ENCODE data around the gene ABAT. TPM values are rescaled to one million over a fixed set of nuclear protein-coding genes. Genes with fewer than 3 reads are reported as not detected.

Gene ABAT
- 100 to 1,000 TPM; 160 to 378 (median 305) TPM for total RNA-seq
- long read RNA-seq, full-length matches to known transcripts = 20 of 61 reads
- long read RNA-seq, partial matches to known transcripts = 5 of 61 reads
- long read RNA-seq, other reads (novel, unspliced or antisense) = 36 of 61 reads

- Histone ChIP-seq H3K36me3 (no peaks in the 10 kb centered on the region), H3K27ac (peak within 1 kb of the TSS; percentile 38 to 81 (median 49)), H3K27me3 (no peaks in the 10 kb centered on the region), H3K4me3 (peak within 1 kb of the TSS; percentile 77 to 94 (median 83)), H3K4me1 (peaks cover 0 to 30% (median 12%) of the 10 kb centered on the region in 4 donors), H3K9me3 (no peaks in the 10 kb centered on the region)
- DNase-seq (peak; percentile 95 to 96 (median 96)), ATAC-seq (peak; percentile 92 to 99 (median 98))
- WGBS (ENCODE audit: insufficient coverage, low coverage, low lambda C conversion rate, missing lambda C conversion rate) = 2% methylated on average over 5 of the region's 49 CpGs
- TF ChIP-seq CTCF (IDR thresholded peaks at IDR 0.05) (no peak), POLR2A (IDR thresholded peaks at IDR 0.05) (peak; percentile 86)
- intact Hi-C loops (cut with DNase I) = loop anchor here in 1 of 2 donors (10.0 kb wide), 1 partner anchor 50 kb away; no protein-coding TSS in a partner anchor
Measured at GRCh38 chr16:8674413-8675022, at the start of gene ABAT. Gene ABAT, plus strand, starts transcription at chr16:8674617. Its CDS starts 61,123 bp downstream, at chr16:8735740.

- Histone ChIP-seq H3K9me3 (no peaks in the 10 kb centered on the region), H3K27me3 (no peaks in the 10 kb centered on the region), H3K4me1 (peaks cover 0 to 6% (median 0%) of the 10 kb centered on the region in 4 donors), H3K4me3 (no peak overlapping the region), H3K27ac (no peak overlapping the region), H3K36me3 (peaks cover 0 to 52% (median 15%) of the 10 kb centered on the region in 4 donors)
- no peak for ATAC-seq
- intact Hi-C loops (cut with DNase I) = no loop called here
- no peak for DNase-seq
- 100% methylated on average over 3 of the region's 10 CpGs for WGBS (ENCODE audit: insufficient coverage, low coverage, low lambda C conversion rate, missing lambda C conversion rate)
- TF ChIP-seq POLR2A (IDR thresholded peaks at IDR 0.05) = no peak
- TF ChIP-seq CTCF (IDR thresholded peaks at IDR 0.05) = no peak
Measured at GRCh38 chr16:8625491-8626087, 48.8 kb upstream of the ABAT start.

GRCh38 chr16:8626946-8627345 is 47.5 kb upstream of the ABAT start:
- H3K27ac ChIP-seq = no peak overlapping the region
- H3K9me3 ChIP-seq = no peaks in the 10 kb centered on the region
- H3K27me3 ChIP-seq = no peaks in the 10 kb centered on the region
- no peak overlapping the region for H3K4me3 ChIP-seq
- TF ChIP-seq CTCF (IDR thresholded peaks at IDR 0.05) (no peak), POLR2A (IDR thresholded peaks at IDR 0.05) (no peak)
- intact Hi-C loops (cut with DNase I) = no loop called here
- ATAC-seq = no peak
- peaks cover 0 to 6% (median 0%) of the 10 kb centered on the region in 4 donors for H3K4me1 ChIP-seq
- DNase-seq = no peak
- peaks cover 0 to 59% (median 15%) of the 10 kb centered on the region in 4 donors for H3K36me3 ChIP-seq
- WGBS (ENCODE audit: insufficient coverage, low coverage, low lambda C conversion rate, missing lambda C conversion rate) = 80% methylated on average over 4 of the region's 8 CpGs

- H3K4me1 ChIP-seq = peaks cover 0 to 4% (median 0%) of the 10 kb centered on the region in 4 donors
- intact Hi-C loops (cut with DNase I) = no loop called here
- no peak for ATAC-seq
- no peaks in the 10 kb centered on the region for H3K27me3 ChIP-seq
- H3K36me3 ChIP-seq = peaks cover 0 to 63% (median 15%) of the 10 kb centered on the region in 4 donors
- no peak overlapping the region for H3K4me3 ChIP-seq
- no peak for DNase-seq
- 94% methylated on average over 4 of the region's 4 CpGs for WGBS (ENCODE audit: insufficient coverage, low coverage, low lambda C conversion rate, missing lambda C conversion rate)
- H3K9me3 ChIP-seq = no peaks in the 10 kb centered on the region
- no peak overlapping the region for H3K27ac ChIP-seq
- no peak for TF ChIP-seq CTCF (IDR thresholded peaks at IDR 0.05)
- TF ChIP-seq POLR2A (IDR thresholded peaks at IDR 0.05) = no peak
Measured at GRCh38 chr16:8627456-8627855, 47.0 kb upstream of the ABAT start.

Measured in right lobe of liver (tissue), 6 donors.